H9 (cell line): ENCODE data around the gene PPARD. TPM values are rescaled to one million over a fixed set of nuclear protein-coding genes. Genes with fewer than 3 reads are reported as not detected.

Experiments used
- DNase-seq: peaks from one replicate; pipeline ENCODE4 v3.0.0-alpha.2; 2017
- H2AFZ ChIP-seq: one replicate; pipeline ENCODE4 v1.6.1; 2013; ENCODE audit warnings: mild to moderate bottlenecking, low read length, control low read depth, moderate library complexity
- H2AK5ac ChIP-seq: 2 replicates; pipeline ENCODE4 v1.6.1; 2013; ENCODE audit warnings: low read length, control low read depth, mixed read lengths; ENCODE audit not compliant: insufficient read length
- H2BK120ac ChIP-seq: one replicate; pipeline ENCODE4 v1.6.1; 2013; ENCODE audit warnings: low read depth, mild to moderate bottlenecking, low read length, control low read depth, inconsistent platforms; ENCODE audit not compliant: poor library complexity, severe bottlenecking
- H2BK12ac ChIP-seq: 2 replicates; pipeline ENCODE4 v1.6.1; 2013; ENCODE audit warnings: low read length, control low read depth, mixed read lengths, low read depth; ENCODE audit not compliant: insufficient read length
- H2BK15ac ChIP-seq: 2 replicates; pipeline ENCODE4 v1.6.1; 2013; ENCODE audit warnings: low read depth, low read length, control low read depth
- H2BK20ac ChIP-seq: one replicate; pipeline ENCODE4 v1.6.1; 2013; ENCODE audit warnings: low read depth, mild to moderate bottlenecking, low read length, control low read depth, inconsistent platforms; ENCODE audit not compliant: poor library complexity, severe bottlenecking
- H2BK5ac ChIP-seq: 2 replicates; pipeline ENCODE4 v1.6.1; 2013; ENCODE audit warnings: low read length, control low read depth, mixed read lengths; ENCODE audit not compliant: insufficient read length
- H3K14ac ChIP-seq: 2 replicates; pipeline ENCODE4 v1.6.1; 2013; ENCODE audit warnings: low read length, control low read depth; ENCODE audit not compliant: insufficient read depth
- H3K18ac ChIP-seq: 2 replicates; pipeline ENCODE4 v1.6.1; 2013; ENCODE audit warnings: low read depth, mild to moderate bottlenecking, mixed read lengths, low read length, control low read depth; ENCODE audit not compliant: insufficient read length
- H3K23ac ChIP-seq: 2 replicates; pipeline ENCODE4 v1.6.1; 2013; ENCODE audit warnings: low read length, control low read depth, mixed read lengths, low read depth; ENCODE audit not compliant: insufficient read length
- H3K23me2 ChIP-seq: 2 replicates; pipeline ENCODE4 v1.6.1; 2013; ENCODE audit warnings: low read depth, mild to moderate bottlenecking, mixed read lengths, low read length, control low read depth; ENCODE audit not compliant: insufficient read length, poor library complexity, severe bottlenecking
- H3K27ac ChIP-seq: 2 replicates; pipeline ENCODE4 v1.5.1; 2013; ENCODE audit warnings: low read length, control low read depth, mixed read lengths, low read depth; ENCODE audit not compliant: insufficient read length
- H3K27me3 ChIP-seq: 2 replicates; pipeline ENCODE4 v1.6.1; 2013; ENCODE audit warnings: low read length, control low read depth, inconsistent platforms; ENCODE audit not compliant: insufficient read depth
- H3K4ac ChIP-seq: 2 replicates; pipeline ENCODE4 v1.6.1; 2013; ENCODE audit warnings: low read depth, mild to moderate bottlenecking, control low read depth, inconsistent platforms, low read length, moderate library complexity
- H3K4me1 ChIP-seq: 2 replicates; pipeline ENCODE4 v1.6.1; 2013; ENCODE audit warnings: low read length, control low read depth, inconsistent platforms; ENCODE audit not compliant: insufficient read depth
- H3K4me2 ChIP-seq: 2 replicates; pipeline ENCODE4 v1.6.1; 2013; ENCODE audit warnings: low read length, control low read depth, mixed read lengths; ENCODE audit not compliant: insufficient read length, insufficient read depth
- H3K56ac ChIP-seq: 2 replicates; pipeline ENCODE4 v1.6.1; 2013; ENCODE audit warnings: low read depth, mild to moderate bottlenecking, mixed read lengths, low read length, control low read depth; ENCODE audit not compliant: insufficient read length
- H3K79me1 ChIP-seq: 2 replicates; pipeline ENCODE4 v1.6.1; 2013; ENCODE audit warnings: low read depth, mild to moderate bottlenecking, moderate library complexity, low read length, control low read depth, inconsistent platforms; ENCODE audit not compliant: insufficient read depth, poor library complexity, severe bottlenecking
- H3K79me2 ChIP-seq: 2 replicates; pipeline ENCODE4 v1.6.1; 2013; ENCODE audit warnings: low read length, control low read depth, inconsistent platforms; ENCODE audit not compliant: insufficient read depth
- H3K9ac ChIP-seq: 2 replicates; pipeline ENCODE4 v1.6.1; 2013; ENCODE audit warnings: low read length, control low read depth, mixed read lengths; ENCODE audit not compliant: insufficient read length; ENCODE audit errors: extremely low read depth
- H3K9me3 ChIP-seq: one replicate; pipeline ENCODE4 v1.6.1; 2013; ENCODE audit warnings: low read depth, low read length, inconsistent platforms; ENCODE audit not compliant: control insufficient read depth
- H3T11ph ChIP-seq: one replicate; pipeline ENCODE4 v1.6.1; 2013; ENCODE audit warnings: mild to moderate bottlenecking, low read length, control low read depth, inconsistent platforms
- H4K20me1 ChIP-seq: one replicate; pipeline ENCODE4 v1.6.1; 2013; ENCODE audit not compliant: control insufficient read depth, insufficient read length, insufficient read depth
- H4K5ac ChIP-seq: 2 replicates; pipeline ENCODE4 v1.6.1; 2013; ENCODE audit warnings: low read depth, mild to moderate bottlenecking, mixed read lengths, low read length, control low read depth; ENCODE audit not compliant: insufficient read length
- H4K8ac ChIP-seq: replicated peaks from 2 replicates; pipeline ENCODE4 v1.6.1; 2013; ENCODE audit warnings: low read length, control low read depth, mixed read lengths, low read depth; ENCODE audit not compliant: insufficient read length
- H4K91ac ChIP-seq: 2 replicates; pipeline ENCODE4 v1.6.1; 2013; ENCODE audit warnings: low read depth, mild to moderate bottlenecking, moderate library complexity, mixed read lengths, low read length, control low read depth; ENCODE audit not compliant: insufficient read length
- H3K27ac Mint-ChIP-seq, 3 experiments: 2 replicates in 2 of 3; 3 replicates in 1 of 3; pipeline ENCODE4 v1.8.0; 2020 to 2021; ENCODE audit warnings: mixed read lengths in 3 of 3, mild to moderate bottlenecking in 1 of 3, moderate library complexity in 1 of 3
- H3K27me3 Mint-ChIP-seq: 2 replicates; pipeline ENCODE4 v1.8.0; 2021; ENCODE audit warnings: low read depth, mild to moderate bottlenecking, moderate library complexity, mixed read lengths
- H3K36me3 Mint-ChIP-seq, 3 experiments: 2 replicates in 2 of 3; 3 replicates in 1 of 3; pipeline ENCODE4 v1.8.0; 2020 to 2021; ENCODE audit warnings: low read depth in 3 of 3, mixed read lengths in 3 of 3; ENCODE audit not compliant: insufficient read depth in 1 of 3
- H3K4me1 Mint-ChIP-seq, 2 experiments: 2 replicates each; pipeline ENCODE4 v1.8.0; 2020; ENCODE audit warnings: mixed read lengths in 2 of 2
- H3K4me3 Mint-ChIP-seq, 2 experiments: 2 replicates in 1 of 2; 3 replicates in 1 of 2; pipeline ENCODE4 v1.8.0; 2020 to 2021; ENCODE audit warnings: mild to moderate bottlenecking in 2 of 2, mixed read lengths in 2 of 2, moderate library complexity in 1 of 2
- H3K9me3 Mint-ChIP-seq, 2 experiments: 2 replicates in 1 of 2; 3 replicates in 1 of 2; pipeline ENCODE4 v1.8.0; 2020; ENCODE audit warnings: mild to moderate bottlenecking in 2 of 2, mixed read lengths in 2 of 2, moderate library complexity in 1 of 2
- WGBS: extraction: QIAGEN DNeasy Blood & Tissue Kit; methylation state at CpG from one replicate; pipeline ENCODE4 v1.1.7; 2013; ENCODE audit warnings: missing lambda C conversion rate, low lambda C conversion rate, mixed read lengths; ENCODE audit not compliant: insufficient read length; ENCODE audit errors: extremely low coverage; 5-methylcytosine and 5-hydroxymethylcytosine counted together
- total RNA-seq: library from RNA; stranded (reverse); gene quantifications from 2 replicates; pipeline ENCODE4 v1.2.1, GENCODE V29; 2021
- TF ChIP-seq, protein P1 (sequence below): fragments of 200-600 bp; sonication (generic); conservative IDR thresholded peaks from 3 replicates; pipeline ENCODE4 v1.8.0; 2021; ENCODE audit warnings: antibody characterized with exemption, mild to moderate bottlenecking

Gene PPARD
- total RNA-seq, 1 experiment from 2014 or later: 11.7 TPM

DNA sequence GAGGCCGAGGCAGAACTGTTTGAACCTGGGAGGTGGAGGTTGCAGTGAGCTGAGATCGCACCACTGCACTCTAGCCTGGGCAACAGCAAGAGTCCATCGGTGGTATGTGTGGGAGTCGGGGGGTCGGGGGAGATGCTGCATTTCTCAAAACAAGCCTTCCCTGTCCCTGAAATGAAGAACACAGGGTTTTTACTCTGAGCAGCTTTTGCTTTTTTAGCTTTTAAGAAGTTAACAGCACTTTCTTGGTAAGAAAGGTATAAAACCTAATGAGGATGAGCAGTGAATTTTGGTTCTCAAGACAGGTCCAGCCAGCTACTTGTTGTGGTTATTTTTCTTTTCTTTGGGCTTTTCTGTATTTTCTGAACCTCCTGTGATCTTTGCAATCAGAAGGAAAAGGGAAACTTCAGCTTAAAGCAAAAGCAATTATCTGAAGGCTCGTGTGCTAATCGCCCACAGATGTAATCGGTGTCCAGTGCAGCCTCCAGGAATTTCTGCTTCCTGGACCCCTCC lies 129.5 kb downstream of the PPARD start:
- H3K4me2 ChIP-seq: no peak overlapping the region
- H3K36me3 Mint-ChIP-seq: peaks cover 38 to 73% (median 70%) of the 10 kb centered on the region in 3 experiments

More for the DNA sequence above, 129.5 kb downstream of the PPARD start:
- TF ChIP-seq, protein P1, sequence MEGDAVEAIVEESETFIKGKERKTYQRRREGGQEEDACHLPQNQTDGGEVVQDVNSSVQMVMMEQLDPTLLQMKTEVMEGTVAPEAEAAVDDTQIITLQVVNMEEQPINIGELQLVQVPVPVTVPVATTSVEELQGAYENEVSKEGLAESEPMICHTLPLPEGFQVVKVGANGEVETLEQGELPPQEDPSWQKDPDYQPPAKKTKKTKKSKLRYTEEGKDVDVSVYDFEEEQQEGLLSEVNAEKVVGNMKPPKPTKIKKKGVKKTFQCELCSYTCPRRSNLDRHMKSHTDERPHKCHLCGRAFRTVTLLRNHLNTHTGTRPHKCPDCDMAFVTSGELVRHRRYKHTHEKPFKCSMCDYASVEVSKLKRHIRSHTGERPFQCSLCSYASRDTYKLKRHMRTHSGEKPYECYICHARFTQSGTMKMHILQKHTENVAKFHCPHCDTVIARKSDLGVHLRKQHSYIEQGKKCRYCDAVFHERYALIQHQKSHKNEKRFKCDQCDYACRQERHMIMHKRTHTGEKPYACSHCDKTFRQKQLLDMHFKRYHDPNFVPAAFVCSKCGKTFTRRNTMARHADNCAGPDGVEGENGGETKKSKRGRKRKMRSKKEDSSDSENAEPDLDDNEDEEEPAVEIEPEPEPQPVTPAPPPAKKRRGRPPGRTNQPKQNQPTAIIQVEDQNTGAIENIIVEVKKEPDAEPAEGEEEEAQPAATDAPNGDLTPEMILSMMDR: no peak
- Histone ChIP-seq H3K18ac (no peak overlapping the region), H4K91ac (no peak overlapping the region), H3K4me1 (peaks cover 3% of the 10 kb centered on the region; the same call in 1 of the 2 replicates), H3K4ac (no peak overlapping the region), H3T11ph (no peak overlapping the region), H3K79me2 (peaks cover 19% of the 10 kb centered on the region; the same call in 1 of the 2 replicates), H2AK5ac (no peak overlapping the region), H2BK5ac (no peak overlapping the region), H3K23me2 (peaks cover 15% of the 10 kb centered on the region), H4K20me1 (no peaks in the 10 kb centered on the region), H3K14ac (no peak overlapping the region; the same call in 1 of the 2 replicates), H3K27ac (no peak overlapping the region), H2BK12ac (no peak overlapping the region), H4K5ac (no peak overlapping the region), H3K23ac (no peak overlapping the region), H3K56ac (no peak overlapping the region), H3K27me3 (no peaks in the 10 kb centered on the region), H4K8ac (no peak overlapping the region), H2AFZ (no peak overlapping the region), H3K9me3 (no peaks in the 10 kb centered on the region), H2BK15ac (no peak overlapping the region), H2BK120ac (no peak overlapping the region), H3K9ac (no peak overlapping the region), H3K79me1 (peaks cover 3% of the 10 kb centered on the region), H2BK20ac (no peak overlapping the region)
- Mint-ChIP-seq H3K4me1 (peaks cover 30 to 44% of the 10 kb centered on the region in 2 experiments), H3K27me3 (peaks cover 7% of the 10 kb centered on the region), H3K4me3 (peak overlapping the region; percentile 61 to 91), H3K9me3 (peaks cover 6 to 7% of the 10 kb centered on the region in 2 experiments; a peak in 4 of 5 replicates), H3K27ac (peak overlapping the region in 2 of 3 experiments; percentile 69 to 93; a peak in 5 of 7 replicates)
- no peak for DNase-seq
- WGBS: no CpG with 5 or more reads among the region's 8 CpGs
